IPS-NIHi7 (cell line): Measurements from ENCODE around the gene PCBP3.

Source experiments
- DNase-seq: peaks from one replicate; pipeline ENCODE4 v3.0.0; 2012; ENCODE audit warnings: mixed read lengths; ENCODE audit errors: extremely low spot score

PCBP3 gene

DNA sequence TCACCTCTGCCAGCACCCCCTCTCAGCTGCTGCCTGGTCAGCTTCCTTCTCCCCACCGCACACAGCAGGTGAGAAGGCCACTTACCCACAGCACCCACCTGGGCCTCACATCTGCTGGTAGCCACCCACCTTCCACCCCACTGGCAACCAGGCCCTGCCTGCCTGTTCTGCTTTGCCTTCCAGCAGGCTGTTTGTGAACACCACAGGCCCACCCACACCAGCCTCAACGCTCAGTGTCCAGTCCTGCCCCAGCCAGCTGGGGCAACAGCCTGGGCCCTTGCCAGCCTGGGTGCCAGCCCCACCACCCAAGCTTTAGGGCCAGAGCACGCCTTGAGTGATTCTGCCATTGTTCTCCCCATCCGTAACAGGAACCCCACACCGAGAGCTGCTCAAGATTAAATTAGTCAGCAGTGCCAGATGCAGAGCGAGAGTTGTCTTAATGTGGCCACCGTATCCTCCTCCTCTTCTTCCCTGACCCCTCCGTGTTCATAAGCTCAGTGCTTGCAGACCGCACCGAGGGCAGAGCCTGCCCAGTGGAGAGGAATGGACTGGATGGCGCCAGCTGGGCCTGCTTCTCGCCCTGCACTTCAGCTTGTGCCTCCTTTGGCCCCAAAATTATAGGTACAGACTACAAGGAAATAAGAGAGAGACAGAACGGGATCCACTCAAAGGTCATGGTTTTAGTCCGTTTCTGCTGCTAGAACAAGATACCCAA lies 217.8 kb downstream of the PCBP3 start:
- no peak for DNase-seq

DNA sequence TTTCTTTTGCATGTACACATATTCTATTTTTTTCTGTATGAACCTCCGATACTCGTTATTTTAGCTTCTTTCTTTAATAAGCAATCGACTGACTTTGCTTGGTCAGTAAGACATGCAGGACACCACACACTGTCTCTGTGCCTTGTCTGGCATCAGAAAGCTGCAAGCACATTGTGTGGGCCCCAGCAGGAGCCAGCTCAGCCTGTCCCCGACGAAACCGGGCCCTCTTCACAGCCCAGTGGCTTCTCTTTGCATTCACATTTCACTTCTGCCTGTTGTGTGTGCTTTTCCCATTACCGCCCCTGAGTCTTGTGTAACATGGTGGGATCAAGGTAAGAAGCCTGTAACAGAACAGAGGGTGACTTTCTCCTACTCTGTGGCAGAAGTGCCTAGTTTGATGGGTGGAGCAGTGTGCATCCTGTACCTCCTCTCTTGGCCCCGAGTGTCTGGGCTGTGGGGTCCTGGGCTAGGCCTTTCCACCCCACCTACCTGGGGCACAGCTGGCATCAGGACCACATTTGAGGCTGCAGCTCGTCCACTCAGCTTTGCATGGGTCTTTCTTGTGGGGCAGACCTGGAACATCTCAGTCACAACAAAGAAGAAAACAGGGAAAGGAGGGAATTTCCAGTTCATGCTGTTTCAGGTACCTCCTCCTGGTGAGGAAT lies 219.2 kb downstream of the PCBP3 start:
- no peak for DNase-seq

DNA sequence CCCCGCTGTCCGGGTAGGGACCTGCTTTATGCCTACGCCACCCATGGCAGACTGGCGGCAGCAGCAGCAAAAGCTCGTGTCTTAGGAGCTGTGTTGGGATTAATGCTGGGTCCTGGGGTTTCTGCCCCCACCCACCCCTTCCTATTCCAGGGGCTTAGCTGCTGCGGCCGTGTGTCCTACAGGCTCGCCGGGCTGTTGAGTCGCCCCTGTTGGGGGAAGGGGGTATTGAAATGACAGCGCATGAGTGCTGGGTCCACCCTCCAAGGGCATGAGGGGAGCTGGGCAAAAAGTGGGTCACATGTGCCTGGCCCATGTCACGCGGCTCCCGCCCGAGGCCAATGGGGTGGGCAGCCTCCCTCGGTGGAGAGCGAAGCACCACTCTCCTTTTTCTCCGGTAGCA lies 219.7 kb downstream of the PCBP3 start:
- no peak for DNase-seq

- no peak for DNase-seq
Measured at GRCh38 chr21:45863751-45864150, 220.2 kb downstream of the PCBP3 start.

DNA sequence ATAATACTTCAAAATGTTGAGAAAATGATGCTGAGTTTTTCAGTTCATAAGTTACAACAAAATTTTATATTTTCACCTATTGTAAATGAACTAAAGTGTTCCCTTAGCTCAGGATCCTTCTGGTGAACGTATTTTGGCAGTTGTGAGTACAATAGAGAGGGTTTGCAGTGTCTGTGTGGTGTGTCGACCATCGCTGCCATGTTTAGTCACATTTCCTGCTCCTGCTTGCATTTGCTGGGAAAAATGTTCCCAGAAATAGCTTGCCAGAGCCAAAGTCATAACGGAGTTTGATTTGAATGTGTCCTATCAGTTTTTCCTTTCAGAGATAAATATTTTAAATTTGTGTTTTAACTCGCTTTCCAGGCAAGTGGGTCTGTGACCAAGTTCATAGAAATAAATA lies 220.9 kb downstream of the PCBP3 start:
- DNase-seq = no peak

DNA sequence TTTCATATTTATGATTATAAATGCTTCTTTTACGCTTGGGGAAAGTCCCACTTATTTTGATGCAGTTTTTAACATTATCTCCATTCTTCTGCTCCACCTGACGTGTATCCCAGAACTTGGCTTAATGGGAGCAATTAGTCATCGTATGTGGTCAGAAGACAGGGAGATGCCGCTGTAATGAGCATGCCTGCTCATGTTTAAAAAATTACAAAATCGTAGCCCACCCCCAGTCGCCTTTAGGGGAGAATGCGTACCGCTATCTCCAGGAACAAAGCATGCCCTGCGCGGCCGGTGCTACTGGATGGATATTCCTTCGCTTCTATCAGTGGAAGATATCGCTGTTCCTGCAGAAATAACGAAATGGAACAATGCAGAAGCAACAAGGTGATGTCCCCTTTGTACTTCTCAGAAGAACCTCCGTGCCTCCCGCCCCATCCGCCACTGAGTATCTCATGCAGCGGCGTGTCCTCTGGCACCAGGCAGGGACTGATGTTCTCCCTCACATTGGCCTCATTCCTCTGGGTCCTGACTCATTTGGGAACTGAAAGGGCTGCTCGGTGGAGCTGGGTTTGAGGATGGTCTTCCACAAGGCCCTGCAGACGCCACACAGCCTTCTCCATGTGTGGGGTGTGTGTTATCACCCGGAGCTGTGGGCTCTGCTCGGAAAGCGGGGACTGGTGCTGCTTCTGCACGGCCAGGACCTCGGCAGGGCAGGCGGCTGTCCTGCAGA lies 221.7 kb downstream of the PCBP3 start:
- no peak for DNase-seq

DNA sequence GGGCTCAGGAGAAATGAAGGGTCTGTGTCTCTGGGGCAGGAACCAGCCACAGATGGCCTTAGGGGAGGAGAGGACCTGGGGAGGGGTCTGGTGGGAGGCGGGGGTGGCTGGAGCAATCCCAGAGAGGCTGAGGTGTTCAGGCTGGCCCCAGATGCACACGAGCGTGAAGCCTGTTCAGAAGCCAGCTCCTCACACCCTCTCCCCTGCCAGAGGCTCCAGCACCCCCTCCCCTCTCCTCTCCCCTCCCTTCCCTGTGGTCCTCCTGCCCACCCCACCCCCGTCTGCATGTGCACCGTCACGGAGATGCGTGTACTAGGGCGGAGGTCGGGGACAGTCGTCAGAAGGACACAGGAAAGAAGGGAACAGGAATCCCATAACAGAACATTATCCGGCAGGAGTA lies 223.0 kb downstream of the PCBP3 start:
- DNase-seq = no peak

GRCh38 chr21:45867041-45867666 lies 223.6 kb downstream of the PCBP3 start:
- DNase-seq = no peak

GRCh38 chr21:45867671-45868081 lies 224.2 kb downstream of the PCBP3 start:
- DNase-seq = no peak

- DNase-seq = no peak
Measured at GRCh38 chr21:45868086-45868485, 224.6 kb downstream of the PCBP3 start.

DNA sequence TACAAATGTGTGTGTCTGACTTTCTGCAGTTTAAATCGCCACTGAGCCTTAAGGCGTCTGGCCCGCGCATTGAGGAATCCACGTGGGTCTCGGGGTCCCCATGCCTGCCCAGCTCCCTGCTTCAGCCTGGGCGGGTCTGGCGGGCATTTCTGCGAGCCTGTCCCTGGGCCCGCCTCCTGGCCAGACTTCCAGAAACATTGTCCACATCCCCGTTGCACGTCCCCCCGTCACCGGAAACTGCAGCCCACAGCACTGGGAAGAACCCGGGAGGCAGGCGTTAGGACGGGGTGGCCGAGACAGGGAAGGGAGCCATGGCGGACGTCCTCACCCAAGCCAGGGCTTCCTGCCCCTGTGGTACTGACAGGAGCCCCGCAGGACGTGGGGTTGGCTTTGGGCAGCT lies 225.0 kb downstream of the PCBP3 start:
- DNase-seq = no peak

DNA sequence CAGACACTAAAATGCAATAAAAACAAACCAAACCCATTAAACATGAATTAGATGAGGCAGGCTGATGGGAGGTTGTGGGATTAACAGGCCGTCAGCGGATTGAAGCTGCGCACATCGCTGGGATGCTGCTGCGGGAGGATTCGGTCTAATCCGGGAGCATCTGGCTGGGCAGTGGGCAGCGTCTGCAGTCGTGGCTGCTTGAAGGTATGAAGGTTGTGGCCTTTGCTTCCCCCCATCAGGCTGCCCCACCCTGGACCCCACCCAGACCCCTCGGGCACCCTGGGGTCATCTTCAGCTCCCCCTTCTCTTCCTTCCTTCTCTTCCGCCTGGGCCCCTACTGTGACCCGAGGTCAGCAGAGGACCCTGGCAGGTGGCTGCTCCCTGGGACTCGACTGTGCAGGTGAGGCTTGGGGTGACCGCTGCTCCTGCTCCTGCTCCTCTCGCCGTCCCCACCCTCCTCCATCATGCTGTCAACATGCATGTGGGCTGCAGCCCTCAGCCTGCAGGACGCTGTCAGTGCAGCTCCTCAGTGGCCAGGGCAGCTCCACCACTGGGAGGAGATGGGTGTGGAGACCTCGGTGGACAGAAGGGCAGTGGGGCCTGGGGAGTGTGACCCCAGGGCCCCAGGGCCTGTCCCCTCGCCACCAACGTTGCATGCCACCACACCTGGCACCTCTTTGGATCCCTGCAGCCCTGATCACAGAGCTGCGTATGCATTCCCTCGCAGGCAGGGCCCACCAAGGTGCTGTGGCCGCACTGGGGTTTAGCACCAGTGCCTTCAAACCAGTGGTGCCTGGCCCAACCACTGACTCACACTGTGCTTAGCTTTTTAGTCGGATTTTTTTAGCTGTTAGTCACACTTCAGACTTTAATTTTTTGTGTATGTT lies 225.8 kb downstream of the PCBP3 start:
- no peak for DNase-seq

DNA sequence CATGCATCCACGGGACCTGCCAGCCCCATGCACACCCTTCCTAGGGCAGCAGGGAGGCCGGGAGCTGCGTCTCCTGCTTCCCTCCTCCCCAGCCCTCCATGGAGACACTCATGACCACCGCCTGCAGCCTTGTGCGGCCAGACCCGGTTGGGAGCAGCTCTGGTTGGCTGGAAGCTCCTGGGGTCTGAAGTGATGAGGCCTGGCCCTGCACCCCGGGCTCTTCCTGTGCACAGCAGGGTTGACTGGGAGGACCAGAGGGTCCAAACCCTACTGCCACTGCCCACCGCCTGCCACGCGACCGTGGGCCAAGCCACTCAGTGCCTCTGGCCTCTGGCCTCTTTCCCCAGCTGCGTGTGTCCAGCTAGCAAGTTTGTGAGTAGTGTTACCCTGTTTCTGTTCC lies 226.9 kb downstream of the PCBP3 start:
- DNase-seq = no peak

DNA sequence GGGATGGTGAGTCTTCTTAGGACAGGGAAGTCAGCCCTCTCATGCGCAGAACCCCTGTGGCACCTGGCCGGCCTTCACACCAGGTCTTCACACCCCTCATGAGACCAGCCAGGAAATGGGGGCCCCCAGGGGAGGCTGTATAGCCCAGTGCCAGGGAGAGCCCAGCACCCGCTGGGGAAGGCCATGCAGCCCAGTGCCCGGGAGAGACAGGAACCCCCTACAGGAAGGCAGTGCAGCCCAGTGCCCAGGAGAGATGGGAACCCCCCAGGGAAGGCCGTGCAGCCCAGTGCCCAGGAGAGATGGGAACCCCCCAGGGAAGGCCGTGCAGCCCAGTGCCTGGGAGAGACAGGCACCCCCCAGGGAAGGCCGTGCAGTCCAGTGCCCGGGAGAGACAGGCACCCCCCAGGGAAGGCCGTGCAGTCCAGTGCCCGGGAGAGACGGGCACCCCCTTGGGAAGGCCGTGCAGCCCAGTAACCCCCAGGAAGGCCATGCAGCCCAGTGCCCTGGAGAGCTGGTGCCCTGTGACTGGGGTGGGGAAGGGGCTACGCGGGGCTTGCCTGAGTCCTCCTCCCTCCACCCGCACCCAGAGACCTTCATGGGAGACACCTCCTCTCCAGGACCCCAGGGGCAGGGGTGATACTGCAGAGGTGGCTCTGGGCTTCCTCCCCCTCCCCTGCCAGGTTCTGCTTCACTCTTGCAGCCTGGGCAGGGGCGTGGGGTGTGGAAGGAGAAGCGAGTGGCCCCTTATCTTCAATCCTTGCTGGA lies 227.5 kb downstream of the PCBP3 start:
- no peak for DNase-seq

- DNase-seq = no peak
Measured at GRCh38 chr21:45871616-45872236, 228.2 kb downstream of the PCBP3 start.

- no peak for DNase-seq
Measured at GRCh38 chr21:45872471-45872870, 228.9 kb downstream of the PCBP3 start.

GRCh38 chr21:45872902-45873301 lies 229.4 kb downstream of the PCBP3 start:
- DNase-seq = no peak

DNA sequence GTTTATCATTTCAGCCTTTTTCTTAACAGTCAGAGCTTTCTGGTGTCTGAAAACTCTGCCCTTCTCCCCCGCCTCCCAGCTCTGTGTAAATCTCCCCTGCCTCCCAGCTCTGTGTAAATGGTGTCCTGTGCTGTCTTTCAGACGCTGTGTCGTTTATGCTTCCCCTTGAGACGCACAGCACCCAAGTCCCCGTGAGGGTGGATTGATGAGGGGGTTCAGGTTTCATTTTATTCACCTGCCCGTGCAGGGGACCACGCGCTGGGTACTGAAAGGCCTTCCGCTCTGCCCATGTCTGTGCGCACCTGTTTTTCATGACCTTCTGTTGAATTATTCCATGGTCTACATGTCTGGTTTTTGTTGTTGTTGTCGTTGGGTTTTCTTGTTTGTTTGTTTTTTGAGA lies 229.9 kb downstream of the PCBP3 start:
- DNase-seq = no peak

- no peak for DNase-seq
Measured at GRCh38 chr21:45873866-45874265, 230.3 kb downstream of the PCBP3 start.

DNA sequence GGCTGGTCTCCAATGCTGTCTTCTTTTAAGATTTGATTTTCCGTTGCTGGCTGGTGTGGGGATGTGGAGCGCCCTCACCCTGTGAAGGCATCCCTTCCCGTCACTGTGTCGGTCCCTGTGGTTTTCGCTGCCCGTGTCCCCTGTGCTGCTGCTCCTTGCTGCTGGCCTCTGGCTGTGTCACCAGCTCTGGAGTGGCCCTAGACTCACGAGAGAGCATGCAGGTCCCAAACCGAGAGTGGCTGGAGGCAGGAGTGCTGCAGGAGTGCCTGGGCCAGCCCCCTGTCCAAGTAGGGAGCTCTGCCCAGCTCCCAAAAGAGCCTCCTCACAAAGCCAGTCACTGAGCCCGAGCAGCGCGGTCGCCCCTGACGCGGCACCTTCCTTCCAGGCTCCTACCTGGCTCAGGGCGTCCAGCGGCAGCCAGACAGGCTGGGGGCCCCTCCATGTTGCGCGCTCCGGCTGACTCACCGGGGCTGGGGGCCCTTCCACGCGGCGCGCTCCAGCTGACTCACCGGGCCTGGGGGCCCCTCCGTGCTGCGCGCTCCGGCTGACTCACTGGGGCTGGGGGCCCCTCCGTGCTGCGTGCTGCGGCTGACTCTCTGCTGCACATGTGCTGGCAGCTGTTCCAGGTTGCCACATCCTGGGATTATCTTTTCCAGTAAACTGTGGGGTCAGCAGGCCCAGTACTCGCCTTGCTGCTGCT lies 231.3 kb downstream of the PCBP3 start:
- DNase-seq = no peak
